Breast epithelium (tissue), 4 donors: Measurements from ENCODE around the gene DCAKD. TPM values are rescaled to one million over a fixed set of nuclear protein-coding genes. Genes with fewer than 3 reads are reported as not detected.
"Not testable (repeated sequence)": the region's sequence is repeated elsewhere in the genome, so short reads cannot be mapped to it uniquely, and the experiment has no call there.

Source experiments
- DNase-seq, 2 donors: peaks; one replicate each; pipeline ENCODE4 v3.0.0-alpha.2; 2019; ENCODE audit warnings: low spot score in 2 of 2
- H3K27ac ChIP-seq, 2 donors: fragments of 200-600 bp; sonication (generic) in 1 of 2; one replicate each; pipeline ENCODE4 v1.5.1; 2016 to 2019; ENCODE audit warnings: mild to moderate bottlenecking in 1 of 2
- H3K27me3 ChIP-seq, 2 donors: fragments of 200-600 bp; sonication (generic) in 1 of 2; one replicate each; pipeline versions ENCODE4 v1.5.1 to v1.6.0; 2017 to 2019; ENCODE audit warnings: control low read depth in 1 of 2, mild to moderate bottlenecking in 1 of 2
- H3K36me3 ChIP-seq: fragments of 200-600 bp; one replicate; pipeline ENCODE4 v1.5.1; 2019
- H3K4me1 ChIP-seq, 2 donors: fragments of 200-600 bp; sonication (generic); one replicate each; pipeline ENCODE4 v1.5.1; 2016 to 2019; ENCODE audit warnings: control low read depth in 1 of 2
- H3K4me3 ChIP-seq, 3 donors: fragments of 200-600 bp; sonication (generic); 1 replicate in 2 of 3; 2 replicates in 1 of 3; pipeline ENCODE4 v1.5.1; 2016 to 2019; ENCODE audit warnings: mild to moderate bottlenecking in 3 of 3, moderate library complexity in 2 of 3
- H3K9me3 ChIP-seq, 2 donors: fragments of 200-600 bp; sonication (generic) in 1 of 2; one replicate each; pipeline ENCODE4 v1.5.1; 2016 to 2019; ENCODE audit warnings: control low read depth in 1 of 2
- POLR2A ChIP-seq: fragments of 450-650 bp; IDR thresholded peaks from one replicate; pipeline ENCODE4 v1.6.1; 2016; ENCODE audit warnings: antibody characterized with exemption, mild to moderate bottlenecking, moderate library complexity
- POLR2AphosphoS5 ChIP-seq, 3 donors: sonication (generic); formaldehyde crosslinking; IDR thresholded peaks; one replicate each; pipeline ENCODE4 v1.6.1; 2017; ENCODE audit warnings: antibody characterized with exemption in 3 of 3
- intact Hi-C: fragments of 100-400 bp; cut with DNase I; formaldehyde crosslinking; loops from one replicate; pipeline ENCODE4 v1.15.1; 2023; ENCODE audit warnings: low total_unique reads
- total RNA-seq, 3 donors: library from RNA; depleted of rRNA; stranded (reverse); fragments of >200 nt; gene quantifications; one replicate each; pipeline ENCODE4 v1.1.0, GENCODE V29; 2016
- TF ChIP-seq, protein P1 (sequence below), 3 donors: fragments of 450-650 bp; IDR thresholded peaks; one replicate each; pipeline ENCODE4 v1.5.1; 2016 to 2017; ENCODE audit warnings: antibody characterized with exemption in 3 of 3, mild to moderate bottlenecking in 3 of 3, moderate library complexity in 3 of 3

Gene DCAKD
- total RNA-seq, 3 donors from 2014 or later, result 44.0 to 76.8 (median 48.2) TPM

DNA sequence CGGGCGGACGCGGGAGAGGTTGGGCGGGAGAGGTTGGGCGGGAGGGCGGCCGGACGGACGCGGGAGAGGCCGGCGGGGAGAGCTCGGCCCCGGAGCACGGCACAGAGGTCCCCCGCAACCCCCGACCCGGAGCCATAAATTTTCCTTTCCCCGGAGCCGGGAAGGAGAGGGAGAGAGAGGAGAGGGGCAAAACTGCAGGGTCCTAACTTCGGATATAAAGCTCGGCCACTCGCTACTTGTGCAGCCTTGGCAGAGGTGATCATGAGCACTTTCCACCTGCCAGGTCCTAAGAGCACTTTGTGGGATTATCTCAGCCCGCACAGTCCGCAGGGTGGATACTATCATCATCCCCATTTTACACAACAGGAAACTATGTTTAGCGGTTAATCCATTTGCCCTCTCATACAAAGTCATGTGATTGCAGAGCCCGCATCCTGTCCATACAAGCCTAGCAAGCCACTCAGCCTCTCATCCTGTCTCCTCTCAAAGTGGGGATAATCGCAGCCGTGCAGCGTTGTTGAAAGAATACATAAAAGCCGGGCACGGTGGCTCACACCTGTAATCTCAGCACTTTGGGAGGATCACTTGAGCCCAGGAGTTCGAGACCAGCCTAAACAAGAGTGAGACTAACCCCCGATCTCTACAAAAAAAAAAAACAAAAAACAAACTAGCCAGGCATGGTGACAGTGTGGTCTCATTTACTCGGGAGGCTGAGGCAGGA lies 780 bp upstream of the DCAKD start:
- TF ChIP-seq POLR2AphosphoS5 (IDR thresholded peaks at IDR 0.05) (peak in 1 of 3 donors; percentile 34), POLR2A (peak; percentile 59)
- TF ChIP-seq, protein P1, sequence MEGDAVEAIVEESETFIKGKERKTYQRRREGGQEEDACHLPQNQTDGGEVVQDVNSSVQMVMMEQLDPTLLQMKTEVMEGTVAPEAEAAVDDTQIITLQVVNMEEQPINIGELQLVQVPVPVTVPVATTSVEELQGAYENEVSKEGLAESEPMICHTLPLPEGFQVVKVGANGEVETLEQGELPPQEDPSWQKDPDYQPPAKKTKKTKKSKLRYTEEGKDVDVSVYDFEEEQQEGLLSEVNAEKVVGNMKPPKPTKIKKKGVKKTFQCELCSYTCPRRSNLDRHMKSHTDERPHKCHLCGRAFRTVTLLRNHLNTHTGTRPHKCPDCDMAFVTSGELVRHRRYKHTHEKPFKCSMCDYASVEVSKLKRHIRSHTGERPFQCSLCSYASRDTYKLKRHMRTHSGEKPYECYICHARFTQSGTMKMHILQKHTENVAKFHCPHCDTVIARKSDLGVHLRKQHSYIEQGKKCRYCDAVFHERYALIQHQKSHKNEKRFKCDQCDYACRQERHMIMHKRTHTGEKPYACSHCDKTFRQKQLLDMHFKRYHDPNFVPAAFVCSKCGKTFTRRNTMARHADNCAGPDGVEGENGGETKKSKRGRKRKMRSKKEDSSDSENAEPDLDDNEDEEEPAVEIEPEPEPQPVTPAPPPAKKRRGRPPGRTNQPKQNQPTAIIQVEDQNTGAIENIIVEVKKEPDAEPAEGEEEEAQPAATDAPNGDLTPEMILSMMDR (IDR thresholded peaks at IDR 0.05), result no peak
- Histone ChIP-seq H3K36me3 (no peaks in the 10 kb centered on the region), H3K27me3 (no peaks in the 10 kb centered on the region), H3K4me1 (peaks cover 0 to 5% of the 10 kb centered on the region in 2 donors), H3K27ac (peak overlapping the region; percentile 84 to 90), H3K4me3 (peak overlapping the region; percentile 47 to 68 (median 62)), H3K9me3 (no peaks in the 10 kb centered on the region)
- no peak for DNase-seq
- intact Hi-C loops, result no loop called here

DNA sequence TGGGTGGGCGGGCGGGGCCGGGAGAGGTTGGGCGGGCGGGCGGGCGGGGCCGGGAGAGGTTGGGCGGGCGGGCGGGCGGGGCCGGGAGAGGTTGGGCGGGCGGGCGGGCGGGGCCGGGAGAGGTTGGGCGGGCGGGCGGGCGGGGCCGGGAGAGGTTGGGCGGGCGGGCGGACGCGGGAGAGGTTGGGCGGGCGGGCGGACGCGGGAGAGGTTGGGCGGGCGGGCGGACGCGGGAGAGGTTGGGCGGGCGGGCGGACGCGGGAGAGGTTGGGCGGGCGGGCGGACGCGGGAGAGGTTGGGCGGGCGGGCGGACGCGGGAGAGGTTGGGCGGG lies 254 bp upstream of the DCAKD start:
- H3K36me3 ChIP-seq, H3K27me3 ChIP-seq, intact Hi-C loops, H3K9me3 ChIP-seq, H3K4me1 ChIP-seq, DNase-seq: not testable (repeated sequence)
- Histone ChIP-seq H3K27ac (peak overlapping the region; percentile 84 to 90), H3K4me3 (peak overlapping the region; percentile 47 to 68 (median 63))

DNA sequence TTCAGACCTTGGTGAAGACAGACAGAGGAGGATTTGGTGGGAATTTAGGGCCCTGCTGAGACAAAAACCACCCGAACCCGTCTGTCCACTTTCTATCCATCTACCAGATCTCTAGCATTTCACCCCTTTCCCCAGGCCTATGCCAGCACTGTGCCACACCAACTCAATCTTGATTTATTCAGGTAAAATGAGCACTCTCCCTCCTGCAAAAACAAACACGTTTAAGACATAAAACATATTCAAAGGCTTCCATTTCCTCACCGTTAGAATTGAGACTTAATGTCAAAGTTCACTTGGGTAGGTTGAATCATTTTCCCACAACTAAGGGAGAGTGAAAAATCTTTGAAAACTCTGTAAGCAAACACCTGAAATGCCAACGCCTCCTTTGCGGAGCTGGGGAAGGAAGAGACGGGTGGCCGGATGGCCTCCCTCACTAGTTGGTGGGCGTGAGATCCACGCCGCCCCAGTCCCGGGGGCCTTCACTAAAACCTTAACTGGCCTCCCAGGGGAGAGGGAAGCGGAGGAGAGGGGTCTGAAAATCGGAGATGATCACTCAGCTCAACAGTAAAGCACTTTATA lies 862 bp downstream of the DCAKD start:
- Histone ChIP-seq H3K4me3 (peak overlapping the region; percentile 51 to 91 (median 63)), H3K27me3 (no peaks in the 10 kb centered on the region), H3K9me3 (no peaks in the 10 kb centered on the region), H3K36me3 (no peaks in the 10 kb centered on the region), H3K4me1 (peaks cover 0 to 5% of the 10 kb centered on the region in 2 donors), H3K27ac (peak overlapping the region; percentile 97)
- DNase-seq, result peak in 1 of 2 donors; percentile 61
- intact Hi-C loops, result no loop called here
- TF ChIP-seq, protein P1 (IDR thresholded peaks at IDR 0.05), result no peak
- TF ChIP-seq POLR2AphosphoS5 (IDR thresholded peaks at IDR 0.05), result peak in 1 of 3 donors; percentile 26

DNA sequence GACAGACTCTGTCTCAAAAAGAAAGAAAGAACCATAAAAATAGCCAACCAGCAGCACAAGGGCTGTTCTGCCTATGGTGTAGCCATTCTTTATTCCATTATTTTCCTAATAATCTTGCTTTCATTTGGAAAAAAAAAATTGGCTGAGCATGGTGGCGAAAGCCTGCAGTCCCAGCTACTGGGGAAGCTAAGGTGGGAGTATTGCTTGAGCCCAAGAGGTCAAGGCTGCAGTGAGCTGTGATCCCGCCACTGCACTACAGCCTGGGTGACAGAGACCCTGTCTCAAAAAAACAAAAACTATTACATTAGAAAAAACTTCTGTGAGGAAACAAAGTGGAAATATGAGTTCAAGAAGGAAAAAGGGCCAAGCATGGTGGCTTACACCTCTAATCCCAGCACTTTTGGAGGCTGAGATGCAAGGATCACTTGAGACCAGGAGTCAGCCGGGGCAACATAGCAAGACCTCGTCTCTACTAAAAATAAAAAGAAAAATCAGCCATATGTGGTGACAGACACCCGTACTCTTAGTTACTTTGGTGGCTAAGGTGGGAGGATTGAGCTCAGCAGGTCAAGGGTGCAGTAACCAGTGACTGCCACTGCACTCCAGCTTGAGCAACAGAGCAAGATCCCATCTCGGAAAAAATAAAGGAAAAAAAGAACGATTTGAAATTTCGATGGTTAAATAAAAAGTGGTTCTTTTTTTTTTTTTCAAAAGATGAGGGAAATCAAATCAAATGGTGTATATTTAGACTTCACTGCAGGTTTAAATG lies 2.5 kb downstream of the DCAKD start:
- DNase-seq, result no peak
- TF ChIP-seq POLR2AphosphoS5 (IDR thresholded peaks at IDR 0.05) (no peak), POLR2A (no peak)
- TF ChIP-seq, protein P1 (IDR thresholded peaks at IDR 0.05), result peak in 2 of 3 donors; percentile 18 to 36
- Histone ChIP-seq H3K27ac (peak overlapping the region; percentile 97), H3K27me3 (no peaks in the 10 kb centered on the region), H3K9me3 (no peaks in the 10 kb centered on the region), H3K4me1 (peaks cover 5 to 9% of the 10 kb centered on the region in 2 donors), H3K4me3 (no peak overlapping the region), H3K36me3 (no peaks in the 10 kb centered on the region)
- intact Hi-C loops, result no loop called here

DNA sequence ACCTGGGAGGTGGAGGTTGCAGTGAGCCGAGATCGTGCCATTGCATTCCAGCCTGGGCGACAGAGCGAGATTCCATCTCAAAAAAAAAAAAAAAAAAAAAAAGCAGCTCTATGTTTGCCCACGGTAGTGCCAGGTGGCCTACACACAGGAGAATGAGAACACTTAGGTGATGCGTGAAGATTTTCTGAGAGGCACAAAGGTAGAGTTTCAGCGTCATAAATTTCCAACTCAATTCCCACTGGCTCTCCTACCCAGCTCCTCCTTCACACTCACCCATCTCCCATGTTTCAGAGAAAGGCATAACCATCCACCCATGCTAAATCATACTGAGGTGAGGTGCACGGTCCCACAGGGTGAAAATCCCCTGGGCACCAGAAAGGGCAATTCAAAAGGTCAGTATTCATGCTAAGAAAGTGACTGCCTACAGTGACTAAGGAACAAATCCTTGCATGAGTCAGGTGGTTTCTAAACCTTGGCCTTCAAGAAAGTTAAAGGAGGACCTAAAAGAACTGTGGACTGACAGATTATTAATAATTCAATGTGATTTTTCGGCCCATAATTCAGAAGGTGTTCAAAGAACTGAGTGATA lies 4.8 kb downstream of the DCAKD start:
- TF ChIP-seq POLR2AphosphoS5 (IDR thresholded peaks at IDR 0.05) (no peak), POLR2A (no peak)
- TF ChIP-seq, protein P1 (IDR thresholded peaks at IDR 0.05), result no peak
- no peak overlapping the region for H3K4me3 ChIP-seq
- no peaks in the 10 kb centered on the region for H3K27me3 ChIP-seq
- intact Hi-C loops, result no loop called here
- H3K27ac ChIP-seq, result peak overlapping the region; percentile 83 to 97
- DNase-seq, result no peak
- peaks cover 11 to 24% of the 10 kb centered on the region in 2 donors for H3K4me1 ChIP-seq
- H3K9me3 ChIP-seq, result no peaks in the 10 kb centered on the region
- no peaks in the 10 kb centered on the region for H3K36me3 ChIP-seq
